ENCODE results near the gene ADGRV1.

ADGRV1 gene

GRCh38 chr5:91111473-91112238, 553.1 kb downstream of the ADGRV1 start (continued):
- TF ChIP-seq ZNF398 (tag by site-specific recombination; IDR thresholded peaks at IDR 0.05) (no peak), ZBTB44 (tag by site-specific recombination; IDR thresholded peaks at IDR 0.05) (no peak), GFI1B (tag by site-specific recombination; IDR thresholded peaks at IDR 0.05) (no peak)

GRCh38 chr5:91114658-91115057, 556.1 kb downstream of the ADGRV1 start:
- ChIA-PET CTCF (no interaction called here), POLR2A (interaction anchor here (0.6 kb wide), 1 partner anchor 12 kb away, joined by 7 read pairs; no protein-coding TSS in a partner anchor)
- H3K4me3 ChIP-seq (ENCODE audit: low read depth, low read length), result no peak overlapping the region
- H3K9me3 ChIP-seq (ENCODE audit: control insufficient read depth, insufficient read depth, low read depth, low read length), result no peaks in the 10 kb centered on the region
- H3K4me1 ChIP-seq (ENCODE audit: control insufficient read depth, insufficient read depth, low read length), result no peaks in the 10 kb centered on the region
- no peaks in the 10 kb centered on the region for H3K36me3 ChIP-seq (ENCODE audit: control insufficient read depth in 2 of 2, insufficient read depth in 1 of 2, low read length in 2 of 2)
- TF ChIP-seq TRIM28 (IDR thresholded peaks at IDR 0.05; ENCODE audit: borderline replicate concordance, low read length) (no peak), ZNF133 (tag by site-specific recombination; IDR thresholded peaks at IDR 0.05) (no peak), REST (tag by site-specific recombination; IDR thresholded peaks at IDR 0.05) (no peak), MZF1 (tag by site-specific recombination; IDR thresholded peaks at IDR 0.05; ENCODE audit: borderline replicate concordance) (no peak), INSM2 (tag by site-specific recombination; IDR thresholded peaks at IDR 0.05) (no peak), ZNF791 (tag by site-specific recombination; IDR thresholded peaks at IDR 0.05) (no peak), ELK4 (IDR thresholded peaks at IDR 0.05; ENCODE audit: borderline replicate concordance, low read depth, low read length) (no peak), ZNF596 (tag by site-specific recombination; IDR thresholded peaks at IDR 0.05) (no peak), KLF1 (tag by site-specific recombination; IDR thresholded peaks at IDR 0.05) (no peak), SCRT2 (tag by site-specific recombination; IDR thresholded peaks at IDR 0.05) (no peak), ZBTB17 (tag by site-specific recombination; IDR thresholded peaks at IDR 0.05) (no peak), ZNF24 (tag by site-specific recombination; IDR thresholded peaks at IDR 0.05) (no peak), ZNF677 (tag by site-specific recombination; IDR thresholded peaks at IDR 0.05) (no peak)
- H3K27ac ChIP-seq (ENCODE audit: extremely low read depth, low read depth, low read length), result no peak overlapping the region
